A673 (cell line): ENCODE data around the gene CALU. TPM values are rescaled to one million over a fixed set of nuclear protein-coding genes. Genes with fewer than 3 reads are reported as not detected.

ENCODE experiments used
- BruUV-seq: library from RNA; stranded (reverse); fragments of 400-500 nt; replicated peaks from 2 replicates; lab custom pipeline; 2021; lab: Mats Ljungman, UMichigan
- CTCF ChIA-PET: fragments of 300-600 bp; sonication (Branson Sonifier 250); formaldehyde crosslinking; loops from one replicate; lab custom pipeline; 2022; ENCODE audit warnings: antibody characterized with exemption; lab: Charles Lee
- POLR2A ChIA-PET: fragments of 300-600 bp; sonication (Branson Sonifier 250); formaldehyde crosslinking; loops from one replicate; lab custom pipeline; 2022; ENCODE audit warnings: antibody characterized with exemption; ENCODE audit not compliant: low non-redundant PET; lab: Charles Lee
- DNase-seq: peaks from one replicate; pipeline ENCODE4 v3.0.0-alpha.2; 2015; ENCODE audit warnings: low spot score
- H3K27ac ChIP-seq: fragments of 200-600 bp; sonication (generic); 2 replicates; pipeline ENCODE4 v1.5.1; 2016; ENCODE audit warnings: mixed run types, low read depth, mild to moderate bottlenecking, mixed read lengths, antibody characterized with exemption, low read length; ENCODE audit not compliant: poor library complexity, severe bottlenecking
- H3K27me3 ChIP-seq: fragments of 200-600 bp; sonication (generic); replicated peaks from 2 replicates; pipeline ENCODE4 v1.6.1; 2017; ENCODE audit warnings: mixed run types, low read depth, mild to moderate bottlenecking, mixed read lengths, antibody characterized with exemption, low read length; ENCODE audit not compliant: insufficient read depth, poor library complexity
- H3K36me3 ChIP-seq: fragments of 200-600 bp; sonication (generic); 2 replicates; pipeline ENCODE4 v1.6.1; 2016; ENCODE audit warnings: mixed run types, mild to moderate bottlenecking, mixed read lengths, antibody characterized with exemption, low read length; ENCODE audit not compliant: insufficient read depth, poor library complexity, severe bottlenecking
- H3K4me1 ChIP-seq: fragments of 200-600 bp; sonication (generic); 2 replicates; pipeline ENCODE4 v1.6.1; 2017; ENCODE audit warnings: mixed run types, mild to moderate bottlenecking, mixed read lengths, antibody characterized with exemption, low read length; ENCODE audit not compliant: insufficient read depth, poor library complexity, severe bottlenecking
- H3K4me3 ChIP-seq: fragments of 200-600 bp; sonication (generic); 2 replicates; pipeline ENCODE4 v1.5.1; 2016; ENCODE audit warnings: low read depth, mixed run types, mild to moderate bottlenecking, mixed read lengths, low read length; ENCODE audit not compliant: poor library complexity, severe bottlenecking
- H3K9me3 ChIP-seq: fragments of 200-600 bp; sonication (generic); 2 replicates; pipeline ENCODE4 v1.6.1; 2016; ENCODE audit warnings: mixed run types, low read depth, mild to moderate bottlenecking, mixed read lengths, antibody characterized with exemption, low read length; ENCODE audit not compliant: poor library complexity, severe bottlenecking
- EZH2 ChIP-seq: fragments of 200-600 bp; sonication (generic); IDR thresholded peaks from 2 replicates; pipeline ENCODE4 v1.6.1; 2017; ENCODE audit warnings: borderline replicate concordance, low read depth, mild to moderate bottlenecking, mixed read lengths, antibody characterized with exemption, low read length; ENCODE audit not compliant: poor library complexity, severe bottlenecking
- intact Hi-C: fragments of 100-400 bp; cut with micrococcal nuclease; formaldehyde crosslinking; loops from one replicate; pipeline ENCODE4 v1.10.0; 2022; ENCODE audit not compliant: unreplicated experiment
- total RNA-seq: library from RNA; stranded (reverse); gene quantifications from 2 replicates; pipeline ENCODE4 v1.2.3, GENCODE V29; 2021
- TF ChIP-seq, protein P1 (sequence below): fragments of 300-800, 200-600 bp; sonication (generic); conservative IDR thresholded peaks from 2 replicates; pipeline ENCODE4 v1.5.1; 2017; ENCODE audit warnings: low read depth, mild to moderate bottlenecking, antibody characterized with exemption, low read length, moderate library complexity, mixed read lengths

Gene CALU
- total RNA-seq, 1 experiment from 2014 or later: 162 TPM

DNA sequence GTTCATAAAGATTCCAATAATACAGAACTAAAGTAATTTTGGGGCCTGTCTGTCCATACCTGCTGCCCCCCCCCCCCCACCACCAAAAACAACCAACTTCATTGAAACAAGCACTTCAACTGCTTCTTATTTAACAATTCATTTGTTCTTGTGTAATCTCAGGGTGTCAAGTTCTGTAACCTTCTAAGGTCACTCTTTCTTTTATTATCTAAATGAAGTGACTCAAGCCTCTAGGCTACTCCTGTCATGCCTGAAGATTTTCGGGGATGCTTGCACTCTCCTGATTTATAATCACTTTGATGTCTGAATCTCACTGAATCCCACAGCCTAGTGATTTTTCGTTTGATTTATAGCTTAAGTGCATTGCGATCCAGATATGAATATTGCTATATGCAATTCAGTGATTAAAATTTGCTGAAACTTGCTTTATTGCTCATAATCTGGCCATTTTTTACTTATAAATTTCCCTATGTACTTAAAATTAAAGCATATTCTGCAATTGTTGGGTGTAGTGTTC lies 39.9 kb upstream of the CALU start:
- no peak overlapping the region for H3K4me3 ChIP-seq
- ChIA-PET POLR2A (no interaction called here), CTCF (no interaction called here)
- DNase-seq: no peak
- H3K27ac ChIP-seq: no peak overlapping the region
- H3K27me3 ChIP-seq: peaks cover 4% of the 10 kb centered on the region
- TF ChIP-seq, protein P1, sequence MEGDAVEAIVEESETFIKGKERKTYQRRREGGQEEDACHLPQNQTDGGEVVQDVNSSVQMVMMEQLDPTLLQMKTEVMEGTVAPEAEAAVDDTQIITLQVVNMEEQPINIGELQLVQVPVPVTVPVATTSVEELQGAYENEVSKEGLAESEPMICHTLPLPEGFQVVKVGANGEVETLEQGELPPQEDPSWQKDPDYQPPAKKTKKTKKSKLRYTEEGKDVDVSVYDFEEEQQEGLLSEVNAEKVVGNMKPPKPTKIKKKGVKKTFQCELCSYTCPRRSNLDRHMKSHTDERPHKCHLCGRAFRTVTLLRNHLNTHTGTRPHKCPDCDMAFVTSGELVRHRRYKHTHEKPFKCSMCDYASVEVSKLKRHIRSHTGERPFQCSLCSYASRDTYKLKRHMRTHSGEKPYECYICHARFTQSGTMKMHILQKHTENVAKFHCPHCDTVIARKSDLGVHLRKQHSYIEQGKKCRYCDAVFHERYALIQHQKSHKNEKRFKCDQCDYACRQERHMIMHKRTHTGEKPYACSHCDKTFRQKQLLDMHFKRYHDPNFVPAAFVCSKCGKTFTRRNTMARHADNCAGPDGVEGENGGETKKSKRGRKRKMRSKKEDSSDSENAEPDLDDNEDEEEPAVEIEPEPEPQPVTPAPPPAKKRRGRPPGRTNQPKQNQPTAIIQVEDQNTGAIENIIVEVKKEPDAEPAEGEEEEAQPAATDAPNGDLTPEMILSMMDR: no peak
- TF ChIP-seq EZH2: no peak
- intact Hi-C loops: no loop called here
- no peaks in the 10 kb centered on the region for H3K36me3 ChIP-seq
- no peaks in the 10 kb centered on the region for H3K9me3 ChIP-seq
- no peaks in the 10 kb centered on the region for H3K4me1 ChIP-seq
- no TSS peak for BruUV-seq

DNA sequence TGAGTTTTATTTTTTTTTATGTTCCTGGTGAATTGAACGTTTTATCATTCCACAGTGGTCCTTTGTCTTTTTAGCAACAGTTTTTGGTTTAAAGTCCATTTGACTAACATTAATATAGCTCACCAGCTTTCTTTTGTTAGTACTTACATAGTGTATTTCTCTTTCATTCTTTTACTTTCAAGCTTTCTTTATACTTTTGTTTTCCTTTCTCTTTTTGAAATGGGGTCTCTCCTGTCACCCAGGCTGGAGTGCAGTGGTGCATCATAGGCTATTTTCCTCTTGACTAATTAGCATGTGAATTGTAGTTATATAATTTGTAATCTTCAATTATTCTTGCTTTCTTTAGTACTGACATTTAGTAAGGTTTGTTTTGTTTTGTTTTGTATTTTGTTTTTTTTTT lies 39.3 kb upstream of the CALU start:
- ChIA-PET POLR2A (interaction anchor here (0.6 to 0.7 kb wide), 2 partner anchors 9 to 26 kb away, joined by 4 to 10 read pairs; no protein-coding TSS in a partner anchor), CTCF (no interaction called here)
- Histone ChIP-seq H3K27me3 (peaks cover 4% of the 10 kb centered on the region), H3K4me1 (no peaks in the 10 kb centered on the region), H3K4me3 (no peak overlapping the region), H3K36me3 (no peaks in the 10 kb centered on the region), H3K9me3 (no peaks in the 10 kb centered on the region), H3K27ac (no peak overlapping the region)
- no TSS peak for BruUV-seq
- intact Hi-C loops: no loop called here
- DNase-seq: no peak
- TF ChIP-seq, protein P1: no peak
- no peak for TF ChIP-seq EZH2

DNA sequence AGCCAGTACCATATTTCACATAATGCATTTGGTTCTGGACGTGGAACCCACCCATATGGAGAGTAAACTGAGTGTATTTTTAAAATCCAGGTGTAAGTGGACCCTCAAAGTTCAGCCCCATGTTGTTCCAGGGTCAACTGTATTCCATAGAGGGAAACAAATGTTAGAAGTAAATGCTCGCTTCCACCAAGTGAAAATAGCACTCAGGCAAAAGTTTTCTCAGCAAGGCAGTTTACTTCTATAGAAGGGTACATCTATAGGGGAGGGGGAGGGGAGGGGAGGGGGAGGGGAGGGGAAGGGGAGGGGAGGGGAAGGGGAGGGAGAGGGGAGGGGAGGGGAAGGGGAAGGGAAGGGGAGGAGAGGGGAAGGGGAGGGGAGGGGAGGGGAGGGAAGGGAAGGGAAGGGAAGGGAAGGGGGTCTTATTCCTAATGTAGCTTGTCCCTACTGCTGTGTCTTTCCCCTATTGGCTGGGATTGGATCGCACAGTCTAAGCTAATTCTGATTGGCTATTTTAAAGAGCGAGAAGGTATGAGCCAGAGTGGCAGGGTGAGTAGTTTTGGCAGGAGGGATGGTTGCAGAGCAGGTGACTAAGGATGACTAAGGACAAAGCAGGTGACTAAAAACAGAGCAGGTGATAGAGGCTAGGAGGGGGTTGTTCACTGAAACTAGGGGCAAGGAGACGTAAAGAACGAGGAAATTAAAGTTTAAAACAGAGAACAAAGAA lies 37.9 kb upstream of the CALU start:
- CTCF ChIA-PET: no interaction called here
- H3K4me1 ChIP-seq: no peaks in the 10 kb centered on the region
- TF ChIP-seq, protein P1: no peak
- TF ChIP-seq EZH2: no peak
- no peaks in the 10 kb centered on the region for H3K36me3 ChIP-seq
- H3K27ac ChIP-seq: no peak overlapping the region
- peaks cover 4% of the 10 kb centered on the region for H3K27me3 ChIP-seq
- no peaks in the 10 kb centered on the region for H3K9me3 ChIP-seq
- BruUV-seq: no TSS peak
- POLR2A ChIA-PET: no interaction called here
- no peak overlapping the region for H3K4me3 ChIP-seq
- no peak for DNase-seq
- intact Hi-C loops: no loop called here
